ENCODE data around the gene STRIP1. TPM values are rescaled to one million over a fixed set of nuclear protein-coding genes. Genes with fewer than 3 reads are reported as not detected.
A peak's percentile ranks its signal among the peaks of the same experiment; 100 is the strongest.

Gene STRIP1
- total RNA-seq, 2 experiments from 2014 or later: 74.3 to 80.9 TPM

- no peak for DNase-seq
- no peak overlapping the region for H3K27ac ChIP-seq (ENCODE audit: low read depth in 1 of 2, low read length in 2 of 2)
- H3K36me3 ChIP-seq (ENCODE audit: insufficient read depth, low read length): peaks cover 98% of the 10 kb centered on the region
- no peaks in the 10 kb centered on the region for H3K9me3 Mint-ChIP-seq
- H3K27me3 ChIP-seq (ENCODE audit: control insufficient read depth in 1 of 2, insufficient read depth in 2 of 2, low read length in 2 of 2): no peaks in the 10 kb centered on the region
- no peaks in the 10 kb centered on the region for H3K9me3 ChIP-seq (ENCODE audit: control insufficient read depth in 1 of 2, insufficient read depth in 1 of 2, low read length in 2 of 2)
- ATAC-seq (ENCODE audit: poor library complexity): no peak
- intact Hi-C loops (cut with DNase I, micrococcal nuclease): loop anchor here in 1 of 2 experiments (10.0 kb wide), 1 partner anchor 414 kb away; no protein-coding TSS in a partner anchor
- peaks cover 98% of the 10 kb centered on the region for H3K36me3 Mint-ChIP-seq (ENCODE audit: low read depth)
- no peak overlapping the region for H3K4me3 ChIP-seq (ENCODE audit: low read length)
- ChIA-PET POLR2A (interaction anchor here (0.8 kb wide), 1 partner anchor 16 kb away, joined by 3 read pairs; no protein-coding TSS in a partner anchor), CTCF (interaction anchor here (2.1 kb wide), 1 partner anchor 9 kb away, joined by 10 read pairs; no protein-coding TSS in a partner anchor)
- no peak overlapping the region for H3K27ac Mint-ChIP-seq
- peaks cover 5% of the 10 kb centered on the region for H3K4me1 Mint-ChIP-seq (ENCODE audit: low read depth)
- no peak overlapping the region for H3K4me3 Mint-ChIP-seq
- H3K27me3 Mint-ChIP-seq: no peaks in the 10 kb centered on the region
- no peaks in the 10 kb centered on the region for H3K4me1 ChIP-seq (ENCODE audit: insufficient read depth, low read length)
- TF ChIP-seq CTCF (IDR thresholded peaks at IDR 0.05): no peak
These were observed 16.8 kb downstream of the STRIP1 start for GRCh38 chr1:110051262-110051648.

GRCh38 chr1:110053552-110054428 is 19.4 kb downstream of the STRIP1 start:
- H3K27ac Mint-ChIP-seq: no peak overlapping the region
- H3K4me1 Mint-ChIP-seq (ENCODE audit: low read depth): peaks cover 5% of the 10 kb centered on the region
- ChIA-PET CTCF (interaction anchor here (0.7 to 1.6 kb wide), 6 partner anchors 11 to 136 kb away, joined by 3 to 4 read pairs (median 3); no protein-coding TSS in a partner anchor), POLR2A (interaction anchor here (1.1 kb wide), 1 partner anchor 9 kb away, joined by 3 read pairs; no protein-coding TSS in a partner anchor)
- H3K9me3 Mint-ChIP-seq: no peaks in the 10 kb centered on the region
- ATAC-seq (ENCODE audit: poor library complexity) (peak; percentile 87), DNase-seq (peak; percentile 37 to 79 (median 64))
- no peaks in the 10 kb centered on the region for H3K27me3 ChIP-seq (ENCODE audit: control insufficient read depth in 1 of 2, insufficient read depth in 2 of 2, low read length in 2 of 2)
- no peak overlapping the region for H3K4me3 ChIP-seq (ENCODE audit: low read length)
- H3K4me1 ChIP-seq (ENCODE audit: insufficient read depth, low read length): no peaks in the 10 kb centered on the region
- H3K27me3 Mint-ChIP-seq: no peaks in the 10 kb centered on the region
- no peak overlapping the region for H3K27ac ChIP-seq (ENCODE audit: low read depth in 1 of 2, low read length in 2 of 2)
- H3K9me3 ChIP-seq (ENCODE audit: control insufficient read depth in 1 of 2, insufficient read depth in 1 of 2, low read length in 2 of 2): no peaks in the 10 kb centered on the region
- TF ChIP-seq CTCF (IDR thresholded peaks at IDR 0.05): peak; percentile 89
- no peak overlapping the region for H3K4me3 Mint-ChIP-seq
- peaks cover 99% of the 10 kb centered on the region for H3K36me3 Mint-ChIP-seq (ENCODE audit: low read depth)
- H3K36me3 ChIP-seq (ENCODE audit: insufficient read depth, low read length): peaks cover 92% of the 10 kb centered on the region
- intact Hi-C loops (cut with DNase I, micrococcal nuclease): loop anchor here (1.0 to 10.0 kb wide), 2 partner anchors 53 to 411 kb away; no protein-coding TSS in a partner anchor

GRCh38 chr1:110055493-110056284 is 21.3 kb downstream of the STRIP1 start:
- no peaks in the 10 kb centered on the region for H3K9me3 Mint-ChIP-seq
- Histone ChIP-seq H3K27ac (ENCODE audit: low read depth in 1 of 2, low read length in 2 of 2) (no peak overlapping the region), H3K9me3 (ENCODE audit: control insufficient read depth in 1 of 2, insufficient read depth in 1 of 2, low read length in 2 of 2) (no peaks in the 10 kb centered on the region), H3K27me3 (ENCODE audit: control insufficient read depth in 1 of 2, insufficient read depth in 2 of 2, low read length in 2 of 2) (no peaks in the 10 kb centered on the region), H3K36me3 (ENCODE audit: insufficient read depth, low read length) (peaks cover 75% of the 10 kb centered on the region), H3K4me3 (ENCODE audit: low read length) (no peak overlapping the region), H3K4me1 (ENCODE audit: insufficient read depth, low read length) (no peaks in the 10 kb centered on the region)
- ChIA-PET POLR2A (no interaction called here), CTCF (no interaction called here)
- no peak overlapping the region for H3K4me3 Mint-ChIP-seq
- intact Hi-C loops (cut with DNase I, micrococcal nuclease): loop anchor here in 1 of 2 experiments (10.0 kb wide), 1 partner anchor 409 kb away; no protein-coding TSS in a partner anchor
- no peak for ATAC-seq (ENCODE audit: poor library complexity)
- no peak for TF ChIP-seq CTCF (IDR thresholded peaks at IDR 0.05)
- H3K4me1 Mint-ChIP-seq (ENCODE audit: low read depth): peaks cover 5% of the 10 kb centered on the region
- peaks cover 86% of the 10 kb centered on the region for H3K36me3 Mint-ChIP-seq (ENCODE audit: low read depth)
- H3K27ac Mint-ChIP-seq: no peak overlapping the region
- H3K27me3 Mint-ChIP-seq: no peaks in the 10 kb centered on the region
- no peak for DNase-seq

Measured in CD4-positive, alpha-beta T cell (primary cell).